Thyroid gland (tissue), 4 donors: ENCODE measurements around the gene IRAK2.

Experiments
- CTCF ChIP-seq, 6 experiments: fragments of 200-600 bp in 3 of 6; fragments of 450-650 bp in 3 of 6; sonication (generic) in 3 of 6; IDR thresholded peaks; one replicate each; pipeline ENCODE4 v1.5.1; 2016 to 2019; ENCODE audit warnings: antibody characterized with exemption in 6 of 6, mild to moderate bottlenecking in 2 of 6, inconsistent platforms in 1 of 6, moderate library complexity in 1 of 6
- POLR2A ChIP-seq, 2 donors: fragments of 450-650 bp; IDR thresholded peaks; one replicate each; pipeline ENCODE4 v1.6.1; 2017; ENCODE audit warnings: antibody characterized with exemption in 2 of 2, mild to moderate bottlenecking in 2 of 2, moderate library complexity in 1 of 2

- TF ChIP-seq CTCF (IDR thresholded peaks at IDR 0.05) (no peak), POLR2A (IDR thresholded peaks at IDR 0.05) (no peak)
Measured at GRCh38 chr3:10280177-10280529, 115.4 kb downstream of the IRAK2 start.
